Astrocyte of the spinal cord (primary cell): Measurements from ENCODE around the gene HAPLN1.
A peak's percentile ranks its signal among the peaks of the same experiment; 100 is the strongest.

Experiments
- DNase-seq: peaks from one replicate; pipeline ENCODE4 v3.0.0; 2011; ENCODE audit warnings: low read depth, low spot score
- H3K4me3 ChIP-seq: 2 replicates; pipeline ENCODE4 v1.5.1; 2011; ENCODE audit warnings: low read depth, mild to moderate bottlenecking, low read length, moderate library complexity
- in situ Hi-C: cut with HindIII; loops from 2 replicates; pipeline ENCODE4 v1.10.0; 2017; ENCODE audit warnings: low sequenced_read_pairs
- TF ChIP-seq, protein P1 (sequence below): IDR thresholded peaks from 2 replicates; pipeline ENCODE4 v1.5.1; 2012; ENCODE audit warnings: low read depth, mild to moderate bottlenecking, low read length, inconsistent platforms

Gene HAPLN1

DNA sequence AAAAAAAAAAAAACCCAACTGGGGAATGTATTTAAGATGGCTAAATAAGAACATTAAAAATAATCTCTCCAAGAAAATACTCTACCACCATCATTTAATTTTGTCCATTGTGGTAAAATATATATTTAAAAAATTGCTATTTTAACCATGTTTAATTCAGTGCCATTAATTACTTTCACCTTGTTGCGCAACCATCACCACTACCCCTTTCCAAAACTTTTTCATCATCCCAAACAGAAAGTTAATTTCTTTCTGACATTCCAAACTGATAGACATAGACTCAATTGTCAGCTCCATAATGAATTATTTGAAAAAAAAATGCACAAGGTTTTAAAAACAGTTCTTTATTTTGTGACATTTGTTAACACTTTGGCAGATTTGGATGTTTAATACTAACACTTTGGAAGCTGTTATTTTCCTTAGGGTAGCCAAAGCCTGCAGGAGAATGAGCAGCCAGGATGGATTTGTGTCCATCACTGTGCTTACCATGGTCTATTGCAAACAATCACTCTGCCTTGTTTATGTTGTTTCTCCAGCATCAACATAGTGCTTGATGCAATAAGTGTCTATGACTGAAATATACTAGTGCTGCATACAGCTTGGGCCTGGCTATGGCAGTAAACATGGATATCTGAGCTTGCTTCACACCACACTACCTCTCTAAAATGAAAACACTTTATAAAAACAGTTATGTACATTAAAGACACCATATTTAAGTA, 62.7 kb downstream of the HAPLN1 start:
- TF ChIP-seq, protein P1, sequence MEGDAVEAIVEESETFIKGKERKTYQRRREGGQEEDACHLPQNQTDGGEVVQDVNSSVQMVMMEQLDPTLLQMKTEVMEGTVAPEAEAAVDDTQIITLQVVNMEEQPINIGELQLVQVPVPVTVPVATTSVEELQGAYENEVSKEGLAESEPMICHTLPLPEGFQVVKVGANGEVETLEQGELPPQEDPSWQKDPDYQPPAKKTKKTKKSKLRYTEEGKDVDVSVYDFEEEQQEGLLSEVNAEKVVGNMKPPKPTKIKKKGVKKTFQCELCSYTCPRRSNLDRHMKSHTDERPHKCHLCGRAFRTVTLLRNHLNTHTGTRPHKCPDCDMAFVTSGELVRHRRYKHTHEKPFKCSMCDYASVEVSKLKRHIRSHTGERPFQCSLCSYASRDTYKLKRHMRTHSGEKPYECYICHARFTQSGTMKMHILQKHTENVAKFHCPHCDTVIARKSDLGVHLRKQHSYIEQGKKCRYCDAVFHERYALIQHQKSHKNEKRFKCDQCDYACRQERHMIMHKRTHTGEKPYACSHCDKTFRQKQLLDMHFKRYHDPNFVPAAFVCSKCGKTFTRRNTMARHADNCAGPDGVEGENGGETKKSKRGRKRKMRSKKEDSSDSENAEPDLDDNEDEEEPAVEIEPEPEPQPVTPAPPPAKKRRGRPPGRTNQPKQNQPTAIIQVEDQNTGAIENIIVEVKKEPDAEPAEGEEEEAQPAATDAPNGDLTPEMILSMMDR: no peak
- no peak overlapping the region for H3K4me3 ChIP-seq
- in situ Hi-C loops: no loop called here
- no peak for DNase-seq

DNA sequence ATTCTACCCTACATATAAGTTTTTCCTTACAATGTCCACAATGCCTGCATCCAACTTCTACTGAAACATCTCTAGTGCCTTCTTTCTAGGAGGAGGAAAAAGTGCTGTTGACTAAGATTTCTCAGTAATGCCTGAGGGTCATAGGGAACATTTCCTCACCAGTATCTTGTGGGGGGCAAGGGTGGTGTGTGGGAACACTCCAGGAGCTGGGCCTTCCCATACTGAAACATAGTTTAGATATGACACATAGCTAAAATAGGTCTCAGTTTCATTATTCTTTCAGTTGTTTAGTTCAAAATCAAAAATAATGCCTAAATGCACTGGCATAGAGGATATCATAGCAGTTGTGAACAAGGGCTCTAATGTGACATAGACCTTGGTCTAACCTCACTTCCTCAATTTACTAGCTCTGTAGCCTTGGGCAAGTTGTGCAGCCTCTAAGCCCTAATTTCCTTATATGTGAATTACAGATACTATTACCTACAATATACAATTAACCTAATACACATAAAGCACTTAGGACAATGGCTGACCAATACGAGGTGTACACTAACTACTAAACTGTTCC, 66.1 kb downstream of the HAPLN1 start:
- in situ Hi-C loops: no loop called here
- TF ChIP-seq, protein P1: no peak
- DNase-seq: peak; percentile 9
- no peak overlapping the region for H3K4me3 ChIP-seq

DNA sequence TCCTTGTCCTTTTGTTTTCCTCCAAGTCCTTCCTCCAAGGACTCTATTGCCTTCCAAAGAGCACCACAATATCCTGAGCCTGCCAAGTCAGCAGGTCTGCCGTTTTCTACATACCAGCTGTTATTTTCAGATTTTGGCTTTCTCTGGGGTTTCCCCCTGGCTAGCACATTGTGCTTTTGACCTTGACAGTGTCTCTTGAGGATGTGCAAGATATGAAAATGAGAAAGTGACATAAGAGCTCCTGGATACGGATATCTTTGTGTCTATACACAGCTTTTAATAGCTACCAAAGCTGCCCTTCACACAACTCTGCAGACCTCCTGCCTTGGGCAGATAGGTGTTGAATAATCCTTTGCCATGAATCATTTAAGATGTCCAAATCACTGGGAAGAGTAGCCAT, 67.0 kb downstream of the HAPLN1 start:
- TF ChIP-seq, protein P1: no peak
- no peak for DNase-seq
- in situ Hi-C loops: no loop called here
- H3K4me3 ChIP-seq: no peak overlapping the region

DNA sequence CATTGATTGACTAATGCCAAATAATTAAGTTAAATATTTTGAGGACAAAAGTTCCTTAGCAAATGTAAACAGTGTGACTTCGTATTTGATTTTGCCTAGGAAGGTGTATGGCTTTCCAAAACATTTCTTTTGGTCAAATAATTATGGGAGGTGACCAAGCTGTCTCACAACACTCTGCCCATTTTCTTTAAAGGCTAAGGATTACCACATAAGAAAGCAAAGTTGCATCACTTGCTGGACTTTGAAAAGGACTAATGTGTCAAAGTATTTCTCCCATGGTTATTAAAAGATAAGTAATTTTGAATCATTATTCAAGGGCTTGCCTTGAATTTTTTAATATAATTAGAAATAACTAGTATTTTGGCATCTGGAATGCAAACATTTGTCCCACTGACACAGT, 74.7 kb downstream of the HAPLN1 start:
- no peak for DNase-seq
- no peak overlapping the region for H3K4me3 ChIP-seq
- TF ChIP-seq, protein P1: no peak
- in situ Hi-C loops: no loop called here

DNA sequence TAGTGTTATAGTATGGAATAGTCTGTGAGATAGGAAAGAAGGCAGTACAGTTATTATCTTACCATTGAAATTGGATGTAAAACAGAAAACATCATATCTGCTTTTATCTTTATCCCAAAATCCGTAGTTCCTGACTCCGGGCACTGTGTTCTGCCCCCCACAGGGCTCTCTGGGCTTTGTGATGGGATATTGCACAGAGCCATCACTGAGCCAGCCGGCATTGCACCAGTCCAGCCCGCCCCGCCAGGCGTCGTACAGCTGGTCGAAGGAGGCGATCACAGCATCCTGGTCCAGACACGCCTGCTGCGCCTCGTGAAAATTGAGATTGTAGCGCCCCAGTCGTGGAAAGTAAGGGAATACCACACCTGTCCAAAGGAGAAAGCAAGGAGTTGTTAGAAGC, 76.4 kb downstream of the HAPLN1 start:
- in situ Hi-C loops: no loop called here
- DNase-seq: no peak
- no peak overlapping the region for H3K4me3 ChIP-seq
- TF ChIP-seq, protein P1: no peak

DNA sequence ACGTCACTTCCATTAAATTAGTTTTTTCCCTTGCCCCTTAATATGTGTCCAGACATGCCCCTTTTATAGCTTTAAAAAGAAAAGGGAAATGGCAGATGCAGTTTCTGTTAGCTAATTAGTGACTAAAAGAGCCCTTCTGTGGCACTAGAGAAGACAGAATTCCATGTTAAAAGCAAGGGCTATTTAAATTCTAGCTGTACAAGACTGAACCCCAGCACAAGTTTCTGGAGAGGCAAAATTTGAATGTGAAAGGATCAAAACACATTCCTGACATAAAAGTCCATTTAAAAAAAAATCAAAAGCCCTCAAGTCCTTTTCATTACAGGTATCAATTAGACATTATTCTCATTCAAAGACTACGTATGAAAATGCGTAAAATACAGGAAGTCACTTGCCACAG, 78.7 kb downstream of the HAPLN1 start:
- H3K4me3 ChIP-seq: no peak overlapping the region
- TF ChIP-seq, protein P1: no peak
- in situ Hi-C loops: no loop called here
- DNase-seq: no peak
